Sigmoid colon (tissue), 7 donors: ENCODE measurements around the gene ST6GALNAC3. TPM values are rescaled to one million over a fixed set of nuclear protein-coding genes. Genes with fewer than 3 reads are reported as not detected.
A peak's percentile ranks its signal among the peaks of the same experiment; 100 is the strongest.

Source experiments
- DNase-seq: peaks from one replicate; pipeline ENCODE4 v3.0.0-alpha.2; 2019
- H3K27ac ChIP-seq, 4 donors: fragments of 200-600 bp; sonication (generic); one replicate each; pipeline ENCODE4 v1.5.1; 2016 to 2019; ENCODE audit warnings: mild to moderate bottlenecking in 1 of 4
- H3K27me3 ChIP-seq, 3 donors: fragments of 200-600 bp; sonication (generic); one replicate each; pipeline ENCODE4 v1.5.1; 2019; ENCODE audit warnings: mild to moderate bottlenecking in 1 of 3
- H3K36me3 ChIP-seq, 4 donors: fragments of 200-600 bp; sonication (generic); one replicate each; pipeline ENCODE4 v1.5.1; 2016 to 2019
- H3K4me1 ChIP-seq, 4 donors: fragments of 200-600 bp; sonication (generic); one replicate each; pipeline ENCODE4 v1.5.1; 2017 to 2019
- H3K4me3 ChIP-seq, 4 donors: fragments of 200-600 bp; sonication (generic); one replicate each; pipeline ENCODE4 v1.5.1; 2017 to 2019; ENCODE audit warnings: mild to moderate bottlenecking in 2 of 4, moderate library complexity in 1 of 4
- H3K9me3 ChIP-seq, 4 donors: fragments of 200-600 bp in 3 of 4; sonication (generic) in 3 of 4; one replicate each; pipeline versions ENCODE4 v1.5.1 to v1.6.1; 2013 to 2019
- EP300 ChIP-seq, 4 donors: sonication (generic); formaldehyde crosslinking; IDR thresholded peaks; one replicate each; pipeline ENCODE4 v1.6.1; 2017; ENCODE audit warnings: antibody characterized with exemption in 4 of 4
- POLR2A ChIP-seq, 2 donors: fragments of 450-650 bp; IDR thresholded peaks; one replicate each; pipeline ENCODE4 v1.6.1; 2016; ENCODE audit warnings: antibody characterized with exemption in 2 of 2, mild to moderate bottlenecking in 2 of 2, moderate library complexity in 2 of 2
- POLR2AphosphoS5 ChIP-seq, 4 donors: sonication (generic); formaldehyde crosslinking; IDR thresholded peaks; one replicate each; pipeline ENCODE4 v1.6.1; 2017; ENCODE audit warnings: antibody characterized with exemption in 4 of 4
- WGBS, 2 donors: extraction: QIAGEN DNeasy Blood & Tissue Kit; methylation state at CpG; one replicate each; pipeline ENCODE4 v1.1.7; 2013; 5-methylcytosine and 5-hydroxymethylcytosine counted together
- intact Hi-C: fragments of 100-400 bp; cut with DNase I; formaldehyde crosslinking; loops from one replicate; pipeline ENCODE4 v1.15.1; 2023
- polyA plus RNA-seq, 3 donors: library from polyadenylated mRNA; stranded (reverse); fragments of 200-250 nt; gene quantifications; one replicate each; pipeline ENCODE4 v1.2.3, GENCODE V29; 2013
- total RNA-seq, 4 donors: library from RNA; depleted of rRNA; stranded (reverse); fragments of >200 nt; gene quantifications; one replicate each; pipeline ENCODE4 v1.1.0, GENCODE V29; 2016
- TF ChIP-seq, protein P1 (sequence below), 4 experiments: fragments of 450-650 bp in 3 of 4; fragments of 200-600 bp in 1 of 4; IDR thresholded peaks; one replicate each; pipeline ENCODE4 v1.5.1; 2016 to 2019; ENCODE audit warnings: antibody characterized with exemption in 4 of 4, mild to moderate bottlenecking in 3 of 4, moderate library complexity in 2 of 4
- donor health status: healthy with polysubstance abuse.
- donor health status: Bipolar disorder and iron deficiency.
- donor health status: healthy.

The ST6GALNAC3 gene
- total and polyA plus RNA-seq, 7 donors, result 1.6 to 7.5 (median 2.5) TPM

DNA sequence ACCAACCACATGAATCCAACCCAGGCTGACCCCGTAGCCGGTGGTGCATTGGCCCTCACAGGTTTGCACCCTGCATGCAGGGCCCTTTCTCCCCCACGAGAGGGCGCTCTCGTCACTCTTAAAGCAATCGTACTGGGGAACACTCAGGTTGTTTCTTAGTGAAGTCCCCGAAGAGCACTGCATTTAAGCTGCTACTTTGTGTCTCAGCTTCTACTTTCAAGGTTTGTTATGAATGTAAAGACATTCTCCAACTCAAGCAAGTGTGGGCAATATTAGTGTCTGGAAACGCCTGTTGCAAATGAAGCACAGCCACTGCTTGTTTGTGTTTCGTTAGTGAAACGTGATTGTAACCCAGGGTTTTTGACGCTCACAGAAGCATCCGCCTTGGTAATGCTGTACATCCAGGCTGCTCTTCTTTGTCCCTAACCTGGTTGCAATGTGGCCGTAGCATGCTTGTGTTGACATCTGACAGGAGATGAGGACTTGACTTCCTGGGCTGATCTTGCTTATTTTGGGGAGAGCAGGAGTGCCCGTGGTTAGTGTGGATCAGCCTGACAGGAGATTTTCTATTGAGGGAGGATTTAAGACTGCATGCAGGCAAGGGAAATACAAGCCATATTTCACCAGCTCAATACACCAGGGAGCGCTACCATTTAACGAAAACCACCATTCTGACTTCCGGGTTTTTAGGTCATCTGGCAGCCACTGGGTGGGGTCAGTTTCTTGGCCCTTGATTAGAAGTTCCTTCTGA lies 79.8 kb downstream of the ST6GALNAC3 start:
- peak overlapping the region in 3 of 4 donors; percentile 28 to 36 (median 30) for H3K4me3 ChIP-seq
- H3K4me1 ChIP-seq, result peaks cover 0 to 14% (median 4%) of the 10 kb centered on the region in 4 donors
- no peaks in the 10 kb centered on the region for H3K27me3 ChIP-seq
- DNase-seq, result peak; percentile 83
- no peaks in the 10 kb centered on the region for H3K9me3 ChIP-seq
- TF ChIP-seq, protein P1, sequence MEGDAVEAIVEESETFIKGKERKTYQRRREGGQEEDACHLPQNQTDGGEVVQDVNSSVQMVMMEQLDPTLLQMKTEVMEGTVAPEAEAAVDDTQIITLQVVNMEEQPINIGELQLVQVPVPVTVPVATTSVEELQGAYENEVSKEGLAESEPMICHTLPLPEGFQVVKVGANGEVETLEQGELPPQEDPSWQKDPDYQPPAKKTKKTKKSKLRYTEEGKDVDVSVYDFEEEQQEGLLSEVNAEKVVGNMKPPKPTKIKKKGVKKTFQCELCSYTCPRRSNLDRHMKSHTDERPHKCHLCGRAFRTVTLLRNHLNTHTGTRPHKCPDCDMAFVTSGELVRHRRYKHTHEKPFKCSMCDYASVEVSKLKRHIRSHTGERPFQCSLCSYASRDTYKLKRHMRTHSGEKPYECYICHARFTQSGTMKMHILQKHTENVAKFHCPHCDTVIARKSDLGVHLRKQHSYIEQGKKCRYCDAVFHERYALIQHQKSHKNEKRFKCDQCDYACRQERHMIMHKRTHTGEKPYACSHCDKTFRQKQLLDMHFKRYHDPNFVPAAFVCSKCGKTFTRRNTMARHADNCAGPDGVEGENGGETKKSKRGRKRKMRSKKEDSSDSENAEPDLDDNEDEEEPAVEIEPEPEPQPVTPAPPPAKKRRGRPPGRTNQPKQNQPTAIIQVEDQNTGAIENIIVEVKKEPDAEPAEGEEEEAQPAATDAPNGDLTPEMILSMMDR (IDR thresholded peaks at IDR 0.05), result peak; percentile 29 to 94 (median 82)
- no peak for TF ChIP-seq EP300 (IDR thresholded peaks at IDR 0.05)
- no peak for TF ChIP-seq POLR2A (IDR thresholded peaks at IDR 0.05)
- no peak for TF ChIP-seq POLR2AphosphoS5 (IDR thresholded peaks at IDR 0.05)
- no peaks in the 10 kb centered on the region for H3K36me3 ChIP-seq
- peak overlapping the region in 2 of 4 donors; percentile 4 to 37 for H3K27ac ChIP-seq
- intact Hi-C loops, result loop anchor here (5.0 to 10.0 kb wide), 2 partner anchors 162 to 970 kb away; no protein-coding TSS in a partner anchor
- WGBS, 2 donors, result 10 to 17% methylated on average over 17 of the region's 17 CpGs

DNA sequence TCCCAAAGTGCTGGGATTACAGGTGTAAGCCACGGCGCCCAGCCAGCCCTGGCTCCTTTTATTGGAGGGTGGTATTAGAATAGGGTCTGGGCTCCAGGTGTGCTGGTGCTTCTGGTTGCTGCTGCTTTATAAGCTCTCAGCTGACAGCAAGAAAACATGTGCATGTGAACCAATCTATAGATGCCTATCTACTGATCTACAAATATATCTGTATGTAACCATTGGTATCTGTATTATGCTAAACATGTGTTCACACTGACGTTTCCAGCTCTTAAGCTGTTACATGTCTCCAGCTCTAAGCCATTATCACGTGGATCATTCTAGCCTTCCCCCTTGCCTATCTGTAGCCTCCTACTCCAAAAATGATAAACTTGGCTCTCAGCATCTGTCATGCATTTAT lies 82.4 kb downstream of the ST6GALNAC3 start:
- WGBS, 2 donors, result 84 to 91% methylated on average over 4 of the region's 4 CpGs
- intact Hi-C loops, result loop anchor here (10.0 kb wide), 1 partner anchor 968 kb away; no protein-coding TSS in a partner anchor
- Histone ChIP-seq H3K27me3 (no peaks in the 10 kb centered on the region), H3K27ac (no peak overlapping the region), H3K9me3 (no peaks in the 10 kb centered on the region), H3K4me1 (peaks cover 0 to 14% (median 4%) of the 10 kb centered on the region in 4 donors), H3K4me3 (no peak overlapping the region), H3K36me3 (no peaks in the 10 kb centered on the region)
- no peak for TF ChIP-seq EP300 (IDR thresholded peaks at IDR 0.05)
- no peak for DNase-seq

DNA sequence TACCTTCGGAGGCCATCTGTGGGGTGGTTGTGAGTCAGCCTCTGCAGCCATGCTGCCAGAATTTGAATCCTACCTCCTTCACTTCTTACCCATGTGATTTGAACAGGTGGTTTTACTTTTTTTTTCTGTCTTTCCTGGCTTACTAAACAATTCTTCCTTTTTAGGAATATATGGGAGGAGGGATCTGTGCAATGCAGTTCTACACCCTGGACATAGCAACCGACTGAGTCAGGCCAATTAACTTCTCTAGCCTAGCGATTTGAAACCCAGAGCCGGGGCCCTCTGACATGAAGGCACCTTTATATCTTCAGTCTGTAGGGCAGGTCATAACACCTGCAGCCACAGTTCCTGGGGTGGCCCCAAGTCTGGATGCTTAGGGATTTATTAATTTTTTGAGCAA lies 83.6 kb downstream of the ST6GALNAC3 start:
- DNase-seq, result no peak
- 80 to 91% methylated on average over 4 of the region's 4 CpGs for WGBS, 2 donors
- Histone ChIP-seq H3K27me3 (no peaks in the 10 kb centered on the region), H3K4me1 (peaks cover 0 to 14% (median 4%) of the 10 kb centered on the region in 4 donors), H3K4me3 (no peak overlapping the region), H3K9me3 (no peaks in the 10 kb centered on the region), H3K27ac (no peak overlapping the region), H3K36me3 (no peaks in the 10 kb centered on the region)
- TF ChIP-seq EP300 (IDR thresholded peaks at IDR 0.05) (no peak), POLR2AphosphoS5 (IDR thresholded peaks at IDR 0.05) (no peak), POLR2A (IDR thresholded peaks at IDR 0.05) (no peak)
- TF ChIP-seq, protein P1 (IDR thresholded peaks at IDR 0.05), result no peak
- intact Hi-C loops, result loop anchor here (10.0 kb wide), 1 partner anchor 967 kb away; no protein-coding TSS in a partner anchor

DNA sequence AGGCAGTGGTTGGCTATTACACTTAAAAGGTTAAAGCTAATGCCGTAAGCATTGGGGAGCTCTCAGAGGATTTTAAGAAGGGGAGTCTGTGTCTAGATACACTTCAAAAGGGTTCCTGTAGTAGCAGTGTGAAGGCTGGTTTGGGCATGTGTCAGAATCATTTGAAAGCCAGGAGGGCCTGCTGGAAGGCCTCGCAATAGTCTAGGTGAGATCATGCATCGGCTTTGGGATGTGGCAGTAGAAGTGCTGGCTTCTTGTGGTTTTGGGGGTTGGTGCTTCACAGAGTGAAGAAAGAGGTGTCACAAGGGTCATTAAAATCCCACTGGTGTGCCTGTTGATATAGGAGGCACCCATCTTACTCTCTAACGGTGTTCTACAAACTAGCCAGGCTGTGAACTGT lies 85.7 kb downstream of the ST6GALNAC3 start:
- WGBS, 2 donors, result 90 to 91% methylated on average over 4 of the region's 4 CpGs
- H3K4me1 ChIP-seq, result no peaks in the 10 kb centered on the region
- H3K36me3 ChIP-seq, result no peaks in the 10 kb centered on the region
- H3K27me3 ChIP-seq, result no peaks in the 10 kb centered on the region
- DNase-seq, result no peak
- no peak overlapping the region for H3K27ac ChIP-seq
- TF ChIP-seq, protein P1 (IDR thresholded peaks at IDR 0.05), result no peak
- TF ChIP-seq POLR2A (IDR thresholded peaks at IDR 0.05), result no peak
- no peak for TF ChIP-seq POLR2AphosphoS5 (IDR thresholded peaks at IDR 0.05)
- no peak for TF ChIP-seq EP300 (IDR thresholded peaks at IDR 0.05)
- no peak overlapping the region for H3K4me3 ChIP-seq
- no peaks in the 10 kb centered on the region for H3K9me3 ChIP-seq
- intact Hi-C loops, result no loop called here

DNA sequence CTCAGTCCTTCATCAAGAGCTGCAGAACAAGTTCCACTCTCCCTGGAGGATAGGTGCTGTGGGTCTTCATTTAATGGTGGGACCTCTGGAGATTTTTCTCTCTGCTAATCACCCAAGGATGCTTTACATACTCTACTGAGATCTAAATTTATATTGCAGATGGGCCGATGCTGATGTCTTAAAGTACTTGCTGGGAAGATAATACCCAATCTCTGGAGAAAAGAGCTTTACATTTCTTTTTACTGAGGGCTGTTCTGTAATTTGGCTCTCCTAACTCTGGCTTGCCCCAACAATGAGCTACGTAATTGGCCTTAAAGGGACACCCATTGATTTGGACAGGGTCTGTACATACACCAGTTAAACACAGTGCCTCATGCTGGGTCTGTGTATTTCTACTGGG lies 86.9 kb downstream of the ST6GALNAC3 start:
- Histone ChIP-seq H3K4me3 (no peak overlapping the region), H3K9me3 (no peaks in the 10 kb centered on the region), H3K4me1 (no peaks in the 10 kb centered on the region), H3K27ac (no peak overlapping the region), H3K27me3 (no peaks in the 10 kb centered on the region), H3K36me3 (no peaks in the 10 kb centered on the region)
- intact Hi-C loops, result no loop called here
- 87 to 96% methylated on average over 2 of the region's 2 CpGs for WGBS, 2 donors
- TF ChIP-seq, protein P1 (IDR thresholded peaks at IDR 0.05), result no peak
- TF ChIP-seq POLR2AphosphoS5 (IDR thresholded peaks at IDR 0.05) (no peak), EP300 (IDR thresholded peaks at IDR 0.05) (no peak), POLR2A (IDR thresholded peaks at IDR 0.05) (no peak)
- no peak for DNase-seq
